Measurements from ENCODE around the gene EFCAB6.

EFCAB6 gene

DNA sequence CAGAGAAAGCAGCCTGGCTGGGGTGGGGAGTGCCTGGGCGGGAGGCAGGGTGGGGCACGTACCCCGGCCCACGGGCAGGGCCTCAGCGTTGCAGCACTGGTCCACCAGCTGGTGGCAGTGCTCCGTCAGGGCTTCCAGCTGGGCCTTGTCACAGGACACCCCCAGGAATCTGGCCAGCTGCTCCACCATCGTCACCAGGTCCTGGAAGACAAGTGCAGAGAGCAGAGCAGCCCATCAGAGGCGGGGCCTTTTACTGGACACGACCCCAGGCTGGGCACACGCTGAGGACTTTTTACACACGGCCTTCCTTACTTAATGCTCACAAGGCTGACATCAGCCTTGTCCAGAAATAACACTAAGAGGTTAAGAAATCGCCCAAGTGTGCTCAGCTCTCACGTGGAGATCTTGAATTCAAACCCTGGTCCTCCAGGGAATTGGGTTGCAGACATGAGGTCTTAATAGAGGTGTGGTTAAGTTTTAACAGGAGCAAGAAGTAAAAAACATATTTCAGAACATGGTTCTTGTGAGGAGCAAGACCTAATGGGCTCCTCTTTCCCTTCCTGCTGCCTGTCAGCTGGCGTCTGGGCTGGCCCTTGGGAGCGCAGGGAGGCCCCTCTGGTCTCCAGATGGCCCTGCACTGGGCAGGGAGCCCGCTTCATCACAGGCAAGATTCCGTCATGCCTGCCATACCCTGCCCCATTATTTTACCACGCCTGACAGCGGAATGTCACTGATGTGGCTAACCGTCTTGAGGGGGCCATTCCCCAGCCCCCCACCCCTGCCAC, 17.1 kb upstream of the EFCAB6 start:
- Histone ChIP-seq H3K4me1 (ENCODE audit: insufficient read depth, low read length) (peaks cover 13% of the 10 kb centered on the region; the same call in 1 of the 2 replicates), H3K27ac (ENCODE audit: low read depth, low read length) (no peak overlapping the region), H3K9ac (ENCODE audit: low read depth, low read length) (no peak overlapping the region), H3K27me3 (ENCODE audit: insufficient read depth, low read length) (no peaks in the 10 kb centered on the region), H3K36me3 (ENCODE audit: insufficient read depth, low read length) (peaks cover 12% of the 10 kb centered on the region; the same call in 1 of the 2 replicates), H3K4me3 (ENCODE audit: low read length) (no peak overlapping the region), H3K9me3 (ENCODE audit: insufficient read depth, low read depth, low read length) (no peaks in the 10 kb centered on the region)
- 78% methylated on average over 20 of the region's 20 CpGs for WGBS

DNA sequence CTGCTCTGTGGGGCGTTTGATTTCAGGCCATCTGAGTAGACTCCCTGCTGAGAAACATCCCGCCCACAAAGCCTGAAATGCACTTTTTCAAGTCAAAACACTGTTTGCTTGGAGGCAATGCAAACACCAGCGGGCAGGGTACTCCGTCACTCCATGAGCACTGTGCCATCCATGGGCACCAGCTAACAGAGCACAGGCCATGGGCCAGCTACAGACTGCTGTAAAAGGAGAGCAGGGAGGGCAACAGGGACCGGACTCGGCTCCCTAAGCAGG, 16.6 kb upstream of the EFCAB6 start:
- Histone ChIP-seq H3K36me3 (ENCODE audit: insufficient read depth, low read length) (peaks cover 12% of the 10 kb centered on the region; the same call in 1 of the 2 replicates), H3K9ac (ENCODE audit: low read depth, low read length) (no peak overlapping the region), H3K4me3 (ENCODE audit: low read length) (no peak overlapping the region), H3K27ac (ENCODE audit: low read depth, low read length) (no peak overlapping the region), H3K9me3 (ENCODE audit: insufficient read depth, low read depth, low read length) (no peaks in the 10 kb centered on the region), H3K27me3 (ENCODE audit: insufficient read depth, low read length) (no peaks in the 10 kb centered on the region), H3K4me1 (ENCODE audit: insufficient read depth, low read length) (peaks cover 18% of the 10 kb centered on the region)
- WGBS, result 74% methylated on average over 6 of the region's 6 CpGs

DNA sequence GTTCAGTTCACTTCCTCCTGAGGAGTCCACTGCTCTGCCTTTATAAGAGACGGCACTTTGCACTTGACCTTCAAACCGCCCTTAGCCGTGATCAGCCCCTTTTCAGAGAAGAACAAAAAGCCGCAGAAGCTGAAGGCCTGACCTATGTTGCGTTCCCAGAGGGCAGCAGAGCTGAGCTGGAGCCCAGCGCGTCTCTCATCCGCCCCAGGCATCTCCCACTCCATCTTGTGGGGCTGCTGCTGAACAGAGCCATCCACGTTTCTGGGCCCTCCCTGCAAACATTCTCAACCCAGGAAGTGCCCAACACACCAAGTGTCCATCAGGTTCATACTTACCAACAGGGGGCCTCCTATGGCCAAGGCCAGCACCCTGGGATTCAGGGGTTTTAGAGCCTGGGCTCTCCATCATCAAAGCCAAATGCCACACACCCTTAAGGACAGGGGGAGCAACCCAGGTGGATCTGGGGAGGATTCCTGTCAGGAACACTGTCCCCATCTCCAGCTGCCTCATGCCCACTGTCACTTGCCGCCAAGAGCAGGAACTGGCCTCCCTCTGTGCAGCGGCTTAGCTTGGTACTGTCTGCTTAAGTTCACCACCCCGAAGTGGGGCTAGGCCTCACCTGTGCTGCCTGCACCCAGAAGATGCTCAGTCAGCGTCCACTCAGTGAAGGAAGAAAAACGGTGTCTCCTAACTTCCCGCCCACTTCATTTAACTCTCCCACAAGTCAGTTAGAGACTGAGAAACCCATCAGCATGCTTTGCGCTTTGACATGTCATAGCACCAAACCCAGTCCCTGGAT, 16.0 kb upstream of the EFCAB6 start:
- no peak overlapping the region for H3K27ac ChIP-seq (ENCODE audit: low read depth, low read length)
- H3K27me3 ChIP-seq (ENCODE audit: insufficient read depth, low read length), result no peaks in the 10 kb centered on the region
- 90% methylated on average over 16 of the region's 16 CpGs for WGBS
- H3K9me3 ChIP-seq (ENCODE audit: insufficient read depth, low read depth, low read length), result no peaks in the 10 kb centered on the region
- peaks cover 12% of the 10 kb centered on the region; the same call in 1 of the 2 replicates for H3K36me3 ChIP-seq (ENCODE audit: insufficient read depth, low read length)
- no peak overlapping the region for H3K4me3 ChIP-seq (ENCODE audit: low read length)
- peaks cover 23% of the 10 kb centered on the region for H3K4me1 ChIP-seq (ENCODE audit: insufficient read depth, low read length)
- no peak overlapping the region for H3K9ac ChIP-seq (ENCODE audit: low read depth, low read length)

DNA sequence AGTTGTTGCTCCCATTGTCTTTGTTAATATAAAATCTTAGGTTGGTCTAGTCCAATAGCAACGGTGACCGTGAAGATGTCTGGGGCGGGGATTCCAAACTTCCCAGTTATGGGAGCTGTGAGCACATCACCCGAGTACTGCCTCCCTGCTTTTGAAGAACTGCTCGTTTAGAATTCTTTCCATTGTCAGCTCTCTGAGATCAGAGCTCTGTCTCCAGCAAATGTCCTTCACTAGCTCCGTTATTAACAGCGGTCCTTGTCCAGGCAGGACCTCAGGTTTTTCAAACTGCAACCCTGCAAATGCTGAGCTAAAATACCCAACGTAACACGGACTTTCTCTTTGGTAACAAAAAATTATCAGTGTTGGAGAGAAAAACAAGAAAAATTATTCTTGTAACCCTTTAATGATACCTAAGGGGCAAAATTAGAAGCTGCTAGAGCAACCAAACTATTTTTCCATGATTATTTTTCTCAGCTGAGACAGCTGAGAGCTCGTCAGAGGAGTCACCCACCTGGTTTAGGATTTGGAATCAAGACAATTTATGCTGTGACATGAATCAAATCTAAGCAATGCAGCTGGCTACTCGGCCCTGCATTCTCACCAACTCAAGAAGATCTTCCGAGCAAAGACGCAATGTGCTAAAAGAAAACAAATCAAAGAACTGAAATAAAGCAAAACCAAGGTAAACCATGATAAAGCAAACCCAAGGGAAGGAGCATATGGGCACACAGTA, 15.1 kb upstream of the EFCAB6 start:
- H3K36me3 ChIP-seq (ENCODE audit: insufficient read depth, low read length), result peaks cover 12% of the 10 kb centered on the region; the same call in 1 of the 2 replicates
- no peak overlapping the region for H3K27ac ChIP-seq (ENCODE audit: low read depth, low read length)

GRCh38 chr22:43826142-43827002, 14.3 kb upstream of the EFCAB6 start:
- Histone ChIP-seq H3K36me3 (ENCODE audit: insufficient read depth, low read length) (peaks cover 7% of the 10 kb centered on the region; the same call in 1 of the 2 replicates), H3K27me3 (ENCODE audit: insufficient read depth, low read length) (no peaks in the 10 kb centered on the region), H3K9me3 (ENCODE audit: insufficient read depth, low read depth, low read length) (no peaks in the 10 kb centered on the region), H3K9ac (ENCODE audit: low read depth, low read length) (no peak overlapping the region), H3K27ac (ENCODE audit: low read depth, low read length) (no peak overlapping the region), H3K4me3 (ENCODE audit: low read length) (no peak overlapping the region), H3K4me1 (ENCODE audit: insufficient read depth, low read length) (peaks cover 28% of the 10 kb centered on the region)
- WGBS, result 83% methylated on average over 16 of the region's 16 CpGs

More for the DNA sequence above, 15.1 kb upstream of the EFCAB6 start:
- no peak overlapping the region for H3K9ac ChIP-seq (ENCODE audit: low read depth, low read length)
- H3K9me3 ChIP-seq (ENCODE audit: insufficient read depth, low read depth, low read length), result no peaks in the 10 kb centered on the region
- no peaks in the 10 kb centered on the region for H3K27me3 ChIP-seq (ENCODE audit: insufficient read depth, low read length)
- H3K4me1 ChIP-seq (ENCODE audit: insufficient read depth, low read length), result peaks cover 28% of the 10 kb centered on the region
- H3K4me3 ChIP-seq (ENCODE audit: low read length), result no peak overlapping the region
- WGBS, result 94% methylated on average over 13 of the region's 13 CpGs

GRCh38 chr22:43825651-43826050, 13.5 kb upstream of the EFCAB6 start:
- H3K9ac ChIP-seq (ENCODE audit: low read depth, low read length), result no peak overlapping the region
- 96% methylated on average over 11 of the region's 11 CpGs for WGBS
- peaks cover 5% of the 10 kb centered on the region; the same call in 1 of the 2 replicates for H3K36me3 ChIP-seq (ENCODE audit: insufficient read depth, low read length)
- peaks cover 28% of the 10 kb centered on the region for H3K4me1 ChIP-seq (ENCODE audit: insufficient read depth, low read length)
- H3K4me3 ChIP-seq (ENCODE audit: low read length), result no peak overlapping the region
- H3K9me3 ChIP-seq (ENCODE audit: insufficient read depth, low read depth, low read length), result no peaks in the 10 kb centered on the region
- no peak overlapping the region for H3K27ac ChIP-seq (ENCODE audit: low read depth, low read length)
- H3K27me3 ChIP-seq (ENCODE audit: insufficient read depth, low read length), result no peaks in the 10 kb centered on the region

GRCh38 chr22:43824724-43825420, 12.8 kb upstream of the EFCAB6 start:
- Histone ChIP-seq H3K36me3 (ENCODE audit: insufficient read depth, low read length) (peaks cover 5% of the 10 kb centered on the region; the same call in 1 of the 2 replicates), H3K4me3 (ENCODE audit: low read length) (no peak overlapping the region), H3K27ac (ENCODE audit: low read depth, low read length) (no peak overlapping the region), H3K9me3 (ENCODE audit: insufficient read depth, low read depth, low read length) (no peaks in the 10 kb centered on the region), H3K27me3 (ENCODE audit: insufficient read depth, low read length) (no peaks in the 10 kb centered on the region), H3K4me1 (ENCODE audit: insufficient read depth, low read length) (peaks cover 28% of the 10 kb centered on the region), H3K9ac (ENCODE audit: low read depth, low read length) (no peak overlapping the region)
- 89% methylated on average over 25 of the region's 26 CpGs for WGBS

DNA sequence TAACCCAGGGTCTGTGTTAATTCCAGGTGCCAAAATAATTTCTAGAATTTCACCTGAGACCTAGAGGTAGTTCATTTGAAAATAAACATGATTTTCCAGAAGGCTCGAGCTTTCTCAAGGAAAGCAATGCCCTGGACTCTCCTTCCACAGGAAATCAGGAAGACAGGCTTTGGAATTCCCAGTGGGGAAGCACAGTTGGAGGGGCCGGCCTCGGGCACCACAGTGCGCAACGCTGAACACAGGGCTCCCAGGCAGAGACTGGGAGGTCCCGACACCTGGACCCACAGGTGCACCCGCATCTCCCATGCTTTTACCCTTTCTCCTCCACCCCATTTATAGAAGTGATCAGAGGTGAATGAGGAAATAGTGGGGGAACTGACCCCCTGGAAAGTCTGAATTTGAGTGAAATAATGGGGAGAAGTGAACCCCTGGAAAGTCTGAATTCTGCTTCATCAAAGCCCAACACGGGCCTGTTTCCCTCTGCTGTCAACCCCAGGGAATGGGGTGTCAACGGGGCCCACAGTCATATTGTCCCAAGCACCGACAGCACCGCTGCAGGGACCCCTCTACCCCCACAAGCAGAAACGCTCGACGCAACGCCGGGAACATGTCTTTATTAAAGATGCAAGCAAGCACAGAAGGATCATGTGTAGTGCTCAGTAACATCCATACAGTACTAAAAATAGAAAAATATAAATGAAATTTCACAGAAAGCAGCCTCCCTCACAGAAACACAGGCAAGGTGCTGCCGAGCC, 12.0 kb upstream of the EFCAB6 start:
- no peak overlapping the region for H3K4me3 ChIP-seq (ENCODE audit: low read length)
- H3K4me1 ChIP-seq (ENCODE audit: insufficient read depth, low read length), result peaks cover 27% of the 10 kb centered on the region
- WGBS, result 88% methylated on average over 16 of the region's 17 CpGs
- H3K9ac ChIP-seq (ENCODE audit: low read depth, low read length), result no peak overlapping the region
- no peaks in the 10 kb centered on the region for H3K9me3 ChIP-seq (ENCODE audit: insufficient read depth, low read depth, low read length)
- no peaks in the 10 kb centered on the region for H3K27me3 ChIP-seq (ENCODE audit: insufficient read depth, low read length)
- peak overlapping the region; percentile 54; the same call in 1 of the 2 replicates for H3K27ac ChIP-seq (ENCODE audit: low read depth, low read length)
- peaks cover 5% of the 10 kb centered on the region; the same call in 1 of the 2 replicates for H3K36me3 ChIP-seq (ENCODE audit: insufficient read depth, low read length)

GRCh38 chr22:43823353-43823908, 11.3 kb upstream of the EFCAB6 start:
- Histone ChIP-seq H3K4me1 (ENCODE audit: insufficient read depth, low read length) (peaks cover 25% of the 10 kb centered on the region), H3K27ac (ENCODE audit: low read depth, low read length) (peak overlapping the region; percentile 54; the same call in 1 of the 2 replicates), H3K27me3 (ENCODE audit: insufficient read depth, low read length) (no peaks in the 10 kb centered on the region), H3K36me3 (ENCODE audit: insufficient read depth, low read length) (peaks cover 5% of the 10 kb centered on the region; the same call in 1 of the 2 replicates), H3K4me3 (ENCODE audit: low read length) (no peak overlapping the region), H3K9ac (ENCODE audit: low read depth, low read length) (no peak overlapping the region), H3K9me3 (ENCODE audit: insufficient read depth, low read depth, low read length) (no peaks in the 10 kb centered on the region)
- WGBS, result 67% methylated on average over 13 of the region's 13 CpGs
